PC-3 (cell line): ENCODE data around the gene CRTAC1.

Experiments
- CTCF ChIP-seq: fragments of 300-600 bp; sonication (generic); conservative IDR thresholded peaks from 2 replicates; pipeline ENCODE4 v1.5.1; 2017; ENCODE audit warnings: antibody characterized with exemption, low read depth, mild to moderate bottlenecking, low read length
- EZH2 ChIP-seq: fragments of 300-600 bp; sonication (generic); IDR thresholded peaks from one replicate; pipeline ENCODE4 v1.6.1; 2017; ENCODE audit warnings: antibody characterized with exemption, mild to moderate bottlenecking, low read length; ENCODE audit not compliant: unreplicated experiment
- EZH2phosphoT487 ChIP-seq: fragments of 300-600 bp; sonication (generic); IDR thresholded peaks from 2 replicates; pipeline ENCODE4 v1.6.1; 2018; ENCODE audit warnings: mild to moderate bottlenecking, antibody characterized with exemption, low read length, borderline replicate concordance

GRCh38 chr10:97949462-97949861 is 81.0 kb downstream of the CRTAC1 start:
- TF ChIP-seq CTCF (no peak), EZH2 (no peak), EZH2phosphoT487 (no peak)
